Neuronal stem cell (in vitro differentiated cells): ENCODE results near the gene ZNF518A.

Source experiments
- DNase-seq: peaks from one replicate; pipeline ENCODE4 v3.0.0-alpha.2; 2013; ENCODE audit warnings: low spot score
- H2AFZ ChIP-seq: one replicate; pipeline ENCODE4 v1.6.1; 2013; ENCODE audit warnings: mild to moderate bottlenecking, low read length, inconsistent platforms
- H2AK5ac ChIP-seq: 2 replicates; pipeline ENCODE4 v1.6.1; 2013; ENCODE audit warnings: low read depth, mild to moderate bottlenecking, inconsistent platforms, low read length, moderate library complexity, mixed read lengths
- H2BK120ac ChIP-seq: 2 replicates; pipeline ENCODE4 v1.6.1; 2013; ENCODE audit warnings: low read depth, mild to moderate bottlenecking, inconsistent platforms, low read length, moderate library complexity, mixed read lengths
- H2BK12ac ChIP-seq: one replicate; pipeline ENCODE4 v1.6.1; 2013; ENCODE audit warnings: low read length, inconsistent platforms
- H2BK15ac ChIP-seq: 2 replicates; pipeline ENCODE4 v1.6.1; 2013; ENCODE audit warnings: mild to moderate bottlenecking, low read length, inconsistent platforms, mixed read lengths
- H2BK5ac ChIP-seq: one replicate; pipeline ENCODE4 v1.6.1; 2013; ENCODE audit warnings: inconsistent platforms, mild to moderate bottlenecking, low read length, moderate library complexity
- H3K14ac ChIP-seq: one replicate; pipeline ENCODE4 v1.6.1; 2013; ENCODE audit warnings: low read length, inconsistent platforms
- H3K18ac ChIP-seq: 2 replicates; pipeline ENCODE4 v1.6.1; 2013; ENCODE audit warnings: low read length, inconsistent platforms
- H3K23ac ChIP-seq: 2 replicates; pipeline ENCODE4 v1.6.1; 2013; ENCODE audit warnings: low read depth, mild to moderate bottlenecking, mixed read lengths, low read length, inconsistent platforms; ENCODE audit not compliant: poor library complexity
- H3K27ac ChIP-seq: replicated peaks from 3 replicates; pipeline ENCODE4 v1.5.1; 2013; ENCODE audit warnings: low read length, inconsistent platforms
- H3K27me3 ChIP-seq, 3 experiments: 2 replicates each; pipeline ENCODE4 v1.6.1; 2013; ENCODE audit warnings: low read length in 3 of 3, mild to moderate bottlenecking in 2 of 3, inconsistent platforms in 1 of 3, low read depth in 1 of 3, mixed read lengths in 1 of 3, moderate library complexity in 1 of 3; ENCODE audit not compliant: control insufficient read depth in 3 of 3, insufficient read depth in 3 of 3
- H3K36me3 ChIP-seq, 2 donors: replicated peaks in 1 of 2; 2 replicates each; pipeline ENCODE4 v1.6.1; 2013; ENCODE audit warnings: low read length in 2 of 2; ENCODE audit not compliant: control insufficient read depth in 2 of 2, insufficient read depth in 2 of 2
- H3K4ac ChIP-seq: 2 replicates; pipeline ENCODE4 v1.6.1; 2013; ENCODE audit warnings: inconsistent platforms, mild to moderate bottlenecking, low read length, moderate library complexity
- H3K4me1 ChIP-seq, 2 donors: 1 replicate in 1 of 2; 2 replicates in 1 of 2; pipeline ENCODE4 v1.6.1; 2013; ENCODE audit warnings: low read length in 2 of 2, low read depth in 1 of 2; ENCODE audit not compliant: control insufficient read depth in 2 of 2, insufficient read depth in 1 of 2
- H3K4me2 ChIP-seq: one replicate; pipeline ENCODE4 v1.6.1; 2013; ENCODE audit warnings: mild to moderate bottlenecking, low read length, inconsistent platforms; ENCODE audit not compliant: insufficient read depth, poor library complexity, severe bottlenecking
- H3K4me3 ChIP-seq, 2 donors: 2 replicates each; pipeline ENCODE4 v1.5.1; 2013; ENCODE audit warnings: low read length in 2 of 2, mild to moderate bottlenecking in 2 of 2, inconsistent platforms in 1 of 2, moderate library complexity in 1 of 2
- H3K79me1 ChIP-seq: one replicate; pipeline ENCODE4 v1.6.1; 2013; ENCODE audit warnings: low read depth, mild to moderate bottlenecking, inconsistent platforms, low read length, moderate library complexity
- H3K9ac ChIP-seq: one replicate; pipeline ENCODE4 v1.6.1; 2013; ENCODE audit warnings: mild to moderate bottlenecking, low read depth, low read length, inconsistent platforms; ENCODE audit not compliant: poor library complexity
- H3K9me3 ChIP-seq, 2 donors: replicated peaks in 1 of 2; 2 replicates each; pipeline versions ENCODE3 to v1.6.1; 2013; ENCODE audit warnings: low read length in 2 of 2, mild to moderate bottlenecking in 2 of 2, inconsistent platforms in 1 of 2, low read depth in 1 of 2, mixed read lengths in 1 of 2, moderate library complexity in 1 of 2; ENCODE audit not compliant: control insufficient read depth in 2 of 2, insufficient read depth in 1 of 2
- H4K8ac ChIP-seq: one replicate; pipeline ENCODE4 v1.6.1; 2013; ENCODE audit warnings: low read depth, mild to moderate bottlenecking, inconsistent platforms, low read length, moderate library complexity
- H4K91ac ChIP-seq: one replicate; pipeline ENCODE4 v1.6.1; 2013; ENCODE audit warnings: low read length, low read depth, mild to moderate bottlenecking, inconsistent platforms; ENCODE audit not compliant: poor library complexity
- WGBS, 2 donors: extraction: QIAGEN DNeasy Blood & Tissue Kit; methylation state at CpG; one replicate each; pipeline ENCODE4 v1.1.7; 2013; ENCODE audit warnings: missing lambda C conversion rate in 2 of 2, mixed read lengths in 1 of 2; ENCODE audit not compliant: insufficient read length in 2 of 2, insufficient replicate concordance in 1 of 2; ENCODE audit errors: extremely low coverage in 2 of 2; 5-methylcytosine and 5-hydroxymethylcytosine counted together

ZNF518A gene

DNA sequence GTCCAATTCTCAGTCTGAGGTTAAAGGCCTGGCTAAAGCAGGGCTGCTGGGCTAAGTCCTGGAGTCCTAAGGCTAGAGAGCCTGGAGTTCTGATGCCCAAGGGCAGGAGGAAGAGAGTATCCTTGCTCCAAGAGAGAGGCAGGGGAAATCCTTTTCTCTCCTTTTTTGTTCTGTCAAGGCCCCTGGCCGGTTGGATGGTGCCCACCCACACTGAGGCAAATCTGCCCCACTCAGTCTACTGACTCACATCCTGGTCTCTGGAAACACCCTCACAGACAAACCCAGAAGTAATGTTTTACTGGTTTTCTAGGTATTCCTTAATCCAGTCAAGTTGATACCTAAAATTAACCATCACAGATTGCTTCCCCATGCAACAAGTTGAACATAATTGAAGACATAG, 23.0 kb downstream of the ZNF518A start:
- Histone ChIP-seq H2AK5ac (no peak overlapping the region), H3K4ac (no peak overlapping the region), H2AFZ (no peak overlapping the region), H3K79me1 (no peaks in the 10 kb centered on the region), H3K9ac (no peak overlapping the region), H3K23ac (no peak overlapping the region), H3K14ac (no peak overlapping the region), H3K18ac (no peak overlapping the region), H3K36me3 (peaks cover 10 to 84% of the 10 kb centered on the region in 2 donors), H2BK5ac (no peak overlapping the region), H3K4me3 (no peak overlapping the region), H2BK120ac (no peak overlapping the region), H3K9me3 (no peaks in the 10 kb centered on the region), H3K27me3 (no peaks in the 10 kb centered on the region), H4K91ac (no peak overlapping the region), H3K4me1 (no peaks in the 10 kb centered on the region), H4K8ac (no peak overlapping the region), H3K4me2 (no peak overlapping the region), H3K27ac (no peak overlapping the region), H2BK12ac (no peak overlapping the region), H2BK15ac (no peak overlapping the region)
- WGBS, 2 donors: no CpG with 5 or more reads among the region's 1 CpG
- no peak for DNase-seq

DNA sequence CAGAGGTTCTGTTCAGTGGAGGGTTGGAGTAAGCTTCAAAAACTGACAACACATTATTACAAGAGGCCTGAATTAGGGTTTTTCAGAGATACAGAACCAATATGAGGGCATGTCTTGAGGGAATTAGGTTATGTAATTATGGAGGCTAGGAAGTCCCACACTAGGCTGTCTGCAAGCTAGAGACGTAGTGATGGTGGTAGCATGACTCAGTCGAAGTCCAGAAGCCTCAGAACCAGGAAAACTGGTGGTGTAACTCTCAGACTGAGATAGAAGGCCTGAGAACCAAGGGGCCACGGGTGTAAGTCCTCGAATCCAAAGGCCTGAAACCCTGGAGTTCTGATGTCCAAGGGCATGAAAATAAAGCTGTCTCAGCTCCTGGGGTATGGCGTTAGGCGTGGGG, 35.6 kb downstream of the ZNF518A start:
- Histone ChIP-seq H2BK5ac (no peak overlapping the region), H3K27ac (no peak overlapping the region)

DNA sequence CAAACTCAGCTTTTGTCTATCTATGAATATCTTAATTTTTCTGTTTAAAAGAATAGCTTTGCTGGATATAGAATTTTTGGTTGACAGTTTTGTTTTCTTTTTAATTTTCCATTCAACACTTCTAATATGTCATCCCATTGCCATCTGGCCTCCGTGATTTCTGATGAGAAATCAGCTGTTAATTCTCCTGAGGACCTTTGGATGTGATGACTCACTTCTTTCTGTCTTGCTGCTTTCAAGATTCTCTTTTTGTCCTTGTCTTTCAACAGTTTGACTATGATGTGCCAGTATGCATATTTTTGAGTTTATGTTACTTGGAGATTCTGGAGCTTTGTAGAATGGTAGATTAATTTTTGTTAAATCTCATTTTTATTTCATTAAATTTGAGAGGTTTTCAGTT, 38.4 kb downstream of the ZNF518A start:
- no peak overlapping the region for H4K91ac ChIP-seq
- H2BK120ac ChIP-seq: no peak overlapping the region
- H3K4ac ChIP-seq: no peak overlapping the region
- H3K18ac ChIP-seq: no peak overlapping the region
- H2BK12ac ChIP-seq: no peak overlapping the region
- H3K27me3 ChIP-seq: no peaks in the 10 kb centered on the region
- no peak overlapping the region for H4K8ac ChIP-seq
- no peak overlapping the region for H2AFZ ChIP-seq
- no peak overlapping the region for H3K9ac ChIP-seq
- no peak for DNase-seq
- H3K27ac ChIP-seq: no peak overlapping the region
- no peak overlapping the region for H3K4me3 ChIP-seq
- no peak overlapping the region for H2BK15ac ChIP-seq
- WGBS, 2 donors: no CpG with 5 or more reads among the region's 1 CpG
- no peak overlapping the region for H2AK5ac ChIP-seq
- H3K9me3 ChIP-seq: peaks cover 2 to 9% of the 10 kb centered on the region in 2 donors
- H3K14ac ChIP-seq: no peak overlapping the region
- peaks cover 0 to 22% of the 10 kb centered on the region in 2 donors for H3K36me3 ChIP-seq
- no peaks in the 10 kb centered on the region for H3K4me1 ChIP-seq
- no peak overlapping the region for H2BK5ac ChIP-seq
- no peaks in the 10 kb centered on the region for H3K79me1 ChIP-seq
- H3K23ac ChIP-seq: no peak overlapping the region
- H3K4me2 ChIP-seq: no peak overlapping the region

More for the DNA sequence above, 35.6 kb downstream of the ZNF518A start:
- Histone ChIP-seq H2AFZ (no peak overlapping the region), H3K36me3 (peaks cover 0 to 50% of the 10 kb centered on the region in 2 donors), H2AK5ac (no peak overlapping the region), H2BK12ac (no peak overlapping the region), H3K79me1 (no peaks in the 10 kb centered on the region), H3K9me3 (peaks cover 2 to 9% of the 10 kb centered on the region in 2 donors), H3K4me1 (no peaks in the 10 kb centered on the region), H3K27me3 (no peaks in the 10 kb centered on the region), H4K91ac (no peak overlapping the region), H3K14ac (no peak overlapping the region), H3K23ac (no peak overlapping the region), H3K18ac (no peak overlapping the region), H3K4me3 (no peak overlapping the region), H4K8ac (no peak overlapping the region), H3K4ac (no peak overlapping the region), H2BK120ac (no peak overlapping the region), H3K9ac (no peak overlapping the region), H3K4me2 (no peak overlapping the region), H2BK15ac (no peak overlapping the region)
- DNase-seq: no peak
- no CpG with 5 or more reads among the region's 6 CpGs for WGBS, 2 donors

DNA sequence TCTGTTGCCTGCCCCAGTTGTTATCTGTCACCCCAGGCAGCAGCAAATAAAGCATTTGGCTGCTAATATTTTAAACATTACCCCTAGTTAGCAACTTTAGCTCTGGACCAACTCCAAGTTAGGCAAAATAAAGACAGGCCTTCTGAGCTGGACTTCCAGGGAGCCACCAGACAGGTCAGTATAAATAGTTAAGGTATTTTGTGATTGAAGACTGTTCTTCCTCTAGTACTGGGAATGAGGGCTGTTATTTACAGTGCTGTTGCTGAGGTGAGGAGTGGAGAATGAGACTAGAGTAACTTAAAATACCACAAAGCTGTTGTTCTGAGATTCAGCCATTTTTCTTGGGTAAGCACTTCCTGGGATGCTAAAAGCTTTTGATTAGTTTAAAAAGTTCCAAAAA, 40.1 kb downstream of the ZNF518A start:
- Histone ChIP-seq H3K36me3 (peaks cover 0 to 8% of the 10 kb centered on the region in 2 donors), H3K27me3 (no peaks in the 10 kb centered on the region), H4K8ac (no peak overlapping the region), H2BK120ac (no peak overlapping the region), H2BK12ac (no peak overlapping the region), H3K4me1 (no peaks in the 10 kb centered on the region), H2BK5ac (no peak overlapping the region), H3K4me2 (no peak overlapping the region), H3K9me3 (peaks cover 2 to 9% of the 10 kb centered on the region in 2 donors), H3K23ac (no peak overlapping the region), H3K9ac (no peak overlapping the region), H4K91ac (no peak overlapping the region), H3K14ac (no peak overlapping the region), H3K27ac (no peak overlapping the region), H3K4ac (no peak overlapping the region), H2AK5ac (no peak overlapping the region), H2AFZ (no peak overlapping the region), H3K79me1 (no peaks in the 10 kb centered on the region), H3K4me3 (no peak overlapping the region), H3K18ac (no peak overlapping the region), H2BK15ac (no peak overlapping the region)
- DNase-seq: no peak
